Hippocampal formation (tissue), 2 donors: ENCODE results near the gene RESP18.

Experiments
- DNase-seq, 2 donors: peaks; one replicate each; lab custom pipeline; 2025; lab: John Stamatoyannopoulos, UW

RESP18 gene

GRCh38 chr2:219332542-219332941 lies at the start of gene RESP18:
TSS of gene RESP18 (minus strand) at chr2:219332744.
- DNase-seq = no peak

GRCh38 chr2:219381448-219381847 lies 48.9 kb upstream of the RESP18 start:
- DNase-seq = no peak

- no peak for DNase-seq
Measured at GRCh38 chr2:219380926-219381325, 48.4 kb upstream of the RESP18 start.

- DNase-seq = no peak
Measured at GRCh38 chr2:219378163-219378851, 45.8 kb upstream of the RESP18 start.

GRCh38 chr2:219369447-219369861 lies 36.9 kb upstream of the RESP18 start:
- no peak for DNase-seq

- DNase-seq = no peak
Measured at GRCh38 chr2:219368690-219369191, 36.2 kb upstream of the RESP18 start.

- DNase-seq = no peak
Measured at GRCh38 chr2:219362524-219363164, 30.1 kb upstream of the RESP18 start.

- no peak for DNase-seq
Measured at GRCh38 chr2:219362072-219362471, 29.5 kb upstream of the RESP18 start.

- DNase-seq = no peak
Measured at GRCh38 chr2:219358170-219359075, 25.9 kb upstream of the RESP18 start.

GRCh38 chr2:219356834-219357233 lies 24.3 kb upstream of the RESP18 start:
- DNase-seq = no peak

GRCh38 chr2:219354582-219354981 lies 22.0 kb upstream of the RESP18 start:
- no peak for DNase-seq

GRCh38 chr2:219353129-219353528 lies 20.6 kb upstream of the RESP18 start:
- no peak for DNase-seq

GRCh38 chr2:219352448-219353023 lies 20.0 kb upstream of the RESP18 start:
- DNase-seq = peak in 1 of 2 donors; percentile 39

GRCh38 chr2:219350710-219351221 lies 18.2 kb upstream of the RESP18 start:
- DNase-seq = no peak

GRCh38 chr2:219350215-219350614 lies 17.7 kb upstream of the RESP18 start:
- DNase-seq = no peak

- peak; percentile 18 to 40 for DNase-seq
Measured at GRCh38 chr2:219344751-219345430, 12.3 kb upstream of the RESP18 start.

GRCh38 chr2:219335373-219335786 lies 2.8 kb upstream of the RESP18 start:
- DNase-seq = no peak

GRCh38 chr2:219334076-219334475 lies 1.5 kb upstream of the RESP18 start:
- DNase-seq = no peak

GRCh38 chr2:219331560-219332213 lies 857 bp downstream of the RESP18 start:
- no peak for DNase-seq

- no peak for DNase-seq
Measured at GRCh38 chr2:219327719-219328118, 4.8 kb downstream of the RESP18 start.
